Measurements from ENCODE around the gene LDHAL6A. TPM values are rescaled to one million over a fixed set of nuclear protein-coding genes. Genes with fewer than 3 reads are reported as not detected.

LDHAL6A gene
- total RNA-seq, 1 donor from 2014 or later, result not detected

GRCh38 chr11:18495703-18496102 is 40.0 kb downstream of the LDHAL6A start:
- Mint-ChIP-seq H3K27me3 (ENCODE audit: low read depth) (no peaks in the 10 kb centered on the region), H3K27ac (no peak overlapping the region), H3K36me3 (peaks cover 33% of the 10 kb centered on the region), H3K4me3 (no peak overlapping the region), H3K4me1 (peaks cover 8% of the 10 kb centered on the region), H3K9me3 (no peaks in the 10 kb centered on the region)
- TF ChIP-seq, protein P1, sequence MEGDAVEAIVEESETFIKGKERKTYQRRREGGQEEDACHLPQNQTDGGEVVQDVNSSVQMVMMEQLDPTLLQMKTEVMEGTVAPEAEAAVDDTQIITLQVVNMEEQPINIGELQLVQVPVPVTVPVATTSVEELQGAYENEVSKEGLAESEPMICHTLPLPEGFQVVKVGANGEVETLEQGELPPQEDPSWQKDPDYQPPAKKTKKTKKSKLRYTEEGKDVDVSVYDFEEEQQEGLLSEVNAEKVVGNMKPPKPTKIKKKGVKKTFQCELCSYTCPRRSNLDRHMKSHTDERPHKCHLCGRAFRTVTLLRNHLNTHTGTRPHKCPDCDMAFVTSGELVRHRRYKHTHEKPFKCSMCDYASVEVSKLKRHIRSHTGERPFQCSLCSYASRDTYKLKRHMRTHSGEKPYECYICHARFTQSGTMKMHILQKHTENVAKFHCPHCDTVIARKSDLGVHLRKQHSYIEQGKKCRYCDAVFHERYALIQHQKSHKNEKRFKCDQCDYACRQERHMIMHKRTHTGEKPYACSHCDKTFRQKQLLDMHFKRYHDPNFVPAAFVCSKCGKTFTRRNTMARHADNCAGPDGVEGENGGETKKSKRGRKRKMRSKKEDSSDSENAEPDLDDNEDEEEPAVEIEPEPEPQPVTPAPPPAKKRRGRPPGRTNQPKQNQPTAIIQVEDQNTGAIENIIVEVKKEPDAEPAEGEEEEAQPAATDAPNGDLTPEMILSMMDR (IDR thresholded peaks at IDR 0.05; ENCODE audit: unreplicated experiment), result no peak
- no peak for DNase-seq (ENCODE audit: low spot score in 2 of 2, unreplicated experiment in 2 of 2)

DNA sequence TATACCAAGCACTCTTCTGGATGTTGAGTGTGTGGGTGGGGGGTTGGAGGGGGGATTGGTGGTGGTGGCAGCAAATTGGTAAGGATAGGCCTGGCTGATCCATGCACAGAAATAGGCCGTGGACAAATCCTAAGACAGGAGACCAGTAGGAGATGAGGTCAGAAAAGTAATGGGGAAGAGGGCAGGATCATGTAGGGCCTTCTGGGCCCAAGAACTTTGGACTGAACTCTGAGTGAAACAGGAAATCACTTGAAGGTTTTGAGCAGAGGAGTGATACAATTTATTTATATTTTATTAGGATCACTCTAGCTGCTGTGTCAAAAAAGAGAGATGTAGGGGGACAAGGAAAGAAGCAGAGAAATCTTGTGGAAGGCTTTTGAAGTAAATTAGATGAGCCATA is 42.4 kb downstream of the LDHAL6A start:
- peaks cover 11% of the 10 kb centered on the region for H3K9me3 Mint-ChIP-seq
- peaks cover 5% of the 10 kb centered on the region for H3K4me1 Mint-ChIP-seq
- TF ChIP-seq, protein P1 (IDR thresholded peaks at IDR 0.05; ENCODE audit: unreplicated experiment), result no peak
- H3K36me3 Mint-ChIP-seq, result peaks cover 54% of the 10 kb centered on the region
- no peak overlapping the region for H3K4me3 Mint-ChIP-seq
- H3K27ac Mint-ChIP-seq, result no peak overlapping the region
- DNase-seq (ENCODE audit: low spot score in 2 of 2, unreplicated experiment in 2 of 2), result no peak
- no peaks in the 10 kb centered on the region for H3K27me3 Mint-ChIP-seq (ENCODE audit: low read depth)

DNA sequence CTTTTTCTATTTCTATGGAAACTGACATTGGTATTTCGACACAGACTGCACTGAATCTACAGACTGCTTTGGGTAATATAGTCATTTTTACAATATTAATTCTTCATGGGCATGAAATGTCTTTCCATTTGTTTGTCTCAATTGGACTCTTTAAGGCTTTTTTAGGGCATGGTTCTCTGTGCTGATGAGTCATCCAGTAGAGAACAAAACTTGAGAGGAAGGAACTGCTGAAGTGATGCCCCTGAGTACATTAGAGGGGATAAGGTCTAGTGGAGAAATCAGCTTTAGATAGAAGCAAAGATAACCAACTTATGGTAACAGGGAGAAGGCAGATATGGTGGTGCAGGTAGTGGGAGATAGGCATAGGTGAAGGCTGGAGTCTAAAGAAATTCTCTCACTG is 46.0 kb downstream of the LDHAL6A start:
- Mint-ChIP-seq H3K27me3 (ENCODE audit: low read depth) (no peaks in the 10 kb centered on the region), H3K9me3 (peaks cover 11% of the 10 kb centered on the region), H3K36me3 (peaks cover 58% of the 10 kb centered on the region), H3K27ac (no peak overlapping the region), H3K4me1 (no peaks in the 10 kb centered on the region), H3K4me3 (no peak overlapping the region)
- TF ChIP-seq, protein P1 (IDR thresholded peaks at IDR 0.05; ENCODE audit: unreplicated experiment), result no peak
- no peak for DNase-seq (ENCODE audit: low spot score in 2 of 2, unreplicated experiment in 2 of 2)

GRCh38 chr11:18502352-18502751 is 46.7 kb downstream of the LDHAL6A start:
- Mint-ChIP-seq H3K4me1 (no peaks in the 10 kb centered on the region), H3K4me3 (no peak overlapping the region), H3K9me3 (peaks cover 11% of the 10 kb centered on the region), H3K27me3 (ENCODE audit: low read depth) (no peaks in the 10 kb centered on the region), H3K27ac (no peak overlapping the region), H3K36me3 (peaks cover 63% of the 10 kb centered on the region)
- DNase-seq (ENCODE audit: low spot score in 2 of 2, unreplicated experiment in 2 of 2), result no peak
- TF ChIP-seq, protein P1 (IDR thresholded peaks at IDR 0.05; ENCODE audit: unreplicated experiment), result no peak

DNA sequence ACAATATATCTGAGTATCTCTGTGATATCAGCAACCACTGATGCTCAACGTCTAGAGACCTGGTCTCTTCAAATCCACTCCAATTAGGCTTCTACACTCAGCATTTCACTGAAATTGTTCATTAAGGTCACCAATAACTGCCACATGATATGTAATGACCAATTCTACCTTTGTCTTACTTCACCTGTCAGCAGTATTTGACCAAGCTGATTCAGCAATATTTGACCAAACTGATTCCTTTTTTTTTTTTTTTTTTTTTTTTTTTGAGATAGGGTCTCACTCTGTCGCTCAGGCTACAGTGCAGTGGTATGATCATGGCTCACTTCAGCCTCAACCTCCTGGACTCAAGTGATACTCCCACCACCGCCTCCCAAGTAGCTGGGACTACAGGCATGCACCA is 65.5 kb downstream of the LDHAL6A start:
- TF ChIP-seq, protein P1 (IDR thresholded peaks at IDR 0.05; ENCODE audit: unreplicated experiment), result no peak
- H3K27ac Mint-ChIP-seq, result no peak overlapping the region
- peaks cover 10% of the 10 kb centered on the region for H3K4me1 Mint-ChIP-seq
- no peaks in the 10 kb centered on the region for H3K9me3 Mint-ChIP-seq
- DNase-seq (ENCODE audit: low spot score in 2 of 2, unreplicated experiment in 2 of 2), result no peak
- no peaks in the 10 kb centered on the region for H3K27me3 Mint-ChIP-seq (ENCODE audit: low read depth)
- H3K36me3 Mint-ChIP-seq, result peaks cover 18% of the 10 kb centered on the region
- H3K4me3 Mint-ChIP-seq, result no peak overlapping the region

DNA sequence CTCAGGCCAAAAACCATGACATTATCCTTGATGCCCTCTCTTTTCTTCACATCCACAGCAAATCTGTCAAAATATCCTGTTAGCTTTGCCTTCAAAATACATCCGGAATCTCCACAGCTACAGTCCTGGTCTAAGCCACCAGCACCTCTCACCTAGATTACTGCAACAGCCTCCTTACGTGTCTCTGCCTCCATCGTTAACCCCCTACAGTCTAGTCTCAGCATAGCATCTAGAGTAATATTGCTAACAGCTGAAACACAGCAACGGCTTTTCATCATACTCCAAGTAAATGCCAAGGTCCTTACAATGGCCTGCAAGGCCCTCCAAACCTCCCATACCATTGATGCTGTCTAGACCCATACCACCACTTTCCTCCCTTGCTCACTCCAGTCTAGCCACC is 66.7 kb downstream of the LDHAL6A start:
- Mint-ChIP-seq H3K4me1 (peaks cover 13% of the 10 kb centered on the region), H3K36me3 (peaks cover 18% of the 10 kb centered on the region), H3K4me3 (no peak overlapping the region), H3K27me3 (ENCODE audit: low read depth) (no peaks in the 10 kb centered on the region), H3K9me3 (no peaks in the 10 kb centered on the region), H3K27ac (no peak overlapping the region)
- TF ChIP-seq, protein P1 (IDR thresholded peaks at IDR 0.05; ENCODE audit: unreplicated experiment), result no peak
- no peak for DNase-seq (ENCODE audit: low spot score in 2 of 2, unreplicated experiment in 2 of 2)
